HG03064 (cell line): ENCODE results near the gene CDH6.

Source experiments
- ATAC-seq: cut with Tn5 transposase; IDR thresholded peaks from one replicate; pipeline ENCODE4 v1.9.1; 2021; ENCODE audit warnings: low read depth; ENCODE audit not compliant: unreplicated experiment

The CDH6 gene

DNA sequence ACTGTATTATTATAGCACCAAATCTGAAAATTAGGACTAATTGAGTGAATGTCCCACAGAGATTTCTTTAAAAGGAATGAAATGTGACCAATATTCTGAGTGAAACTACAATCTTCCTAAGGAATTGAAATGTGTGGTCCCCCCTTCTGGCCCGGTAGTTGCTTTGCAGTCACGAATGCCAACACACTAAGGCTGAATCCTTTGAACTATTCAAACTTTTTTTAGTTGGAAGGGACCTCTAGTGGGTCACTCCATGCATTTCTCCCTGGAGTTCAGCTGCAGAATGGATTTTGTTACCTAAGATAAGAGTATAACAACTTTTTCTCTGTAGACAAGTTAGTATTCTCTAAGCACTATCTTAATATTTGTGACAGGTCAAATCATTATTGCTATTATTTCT is 2.8 kb downstream of the CDH6 start:
- no peak for ATAC-seq

DNA sequence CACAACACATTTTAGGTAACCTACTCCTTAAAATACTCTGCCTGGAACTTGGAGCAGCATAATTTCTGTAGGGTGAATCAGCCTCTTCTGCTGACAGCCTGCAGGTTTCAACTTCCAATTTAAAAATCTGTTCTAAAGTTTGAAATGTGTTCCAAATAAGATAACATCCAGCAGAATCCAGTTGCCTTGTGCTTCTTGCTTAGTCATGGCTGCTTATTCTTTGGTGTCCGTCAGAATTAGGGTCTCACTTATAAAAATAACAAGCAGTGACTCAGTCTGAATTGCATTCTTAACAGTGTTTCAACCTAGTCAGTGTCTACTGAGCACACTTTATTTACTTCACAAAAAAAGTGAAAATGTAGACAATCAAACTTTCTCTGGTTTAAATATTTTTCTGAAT is 3.7 kb downstream of the CDH6 start:
- ATAC-seq: no peak

DNA sequence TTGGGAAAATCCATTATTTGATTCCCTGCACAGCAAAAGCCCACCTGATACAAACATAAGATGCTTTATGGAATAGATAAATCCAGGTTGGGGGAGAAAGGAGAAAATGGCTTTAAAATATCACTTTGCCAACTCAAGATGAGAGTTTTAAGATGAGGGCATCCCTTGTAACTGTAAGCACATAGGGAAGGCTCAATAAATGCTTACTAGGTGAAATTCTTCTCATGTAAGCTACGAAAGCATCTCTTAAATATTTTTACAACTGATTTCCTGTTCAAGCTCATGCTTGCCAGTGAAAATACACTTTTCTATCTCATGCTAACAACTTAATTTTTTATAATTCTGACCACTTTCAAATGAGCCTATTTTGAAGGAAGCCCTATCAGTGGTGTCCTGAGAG is 11.5 kb downstream of the CDH6 start:
- ATAC-seq: no peak

DNA sequence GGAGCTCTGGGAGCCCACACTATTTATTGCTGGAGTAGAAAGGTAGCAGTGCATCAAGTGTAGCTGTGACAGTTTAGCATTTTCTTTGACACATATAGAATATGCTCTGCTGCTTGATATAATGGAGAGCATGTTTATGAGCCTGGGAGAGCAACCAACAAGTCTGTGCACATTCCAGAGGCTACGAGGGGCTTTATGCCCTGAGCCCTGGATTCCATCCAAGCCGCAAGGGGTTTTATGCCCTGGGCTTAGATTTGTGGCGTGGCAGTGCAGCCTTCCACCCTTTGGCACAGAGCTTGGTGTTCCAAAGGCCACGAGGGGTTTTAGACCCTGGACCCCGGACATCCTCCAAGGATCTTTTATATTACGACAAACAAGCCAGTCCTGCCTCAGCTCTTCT is 14.6 kb downstream of the CDH6 start:
- ATAC-seq: no peak

DNA sequence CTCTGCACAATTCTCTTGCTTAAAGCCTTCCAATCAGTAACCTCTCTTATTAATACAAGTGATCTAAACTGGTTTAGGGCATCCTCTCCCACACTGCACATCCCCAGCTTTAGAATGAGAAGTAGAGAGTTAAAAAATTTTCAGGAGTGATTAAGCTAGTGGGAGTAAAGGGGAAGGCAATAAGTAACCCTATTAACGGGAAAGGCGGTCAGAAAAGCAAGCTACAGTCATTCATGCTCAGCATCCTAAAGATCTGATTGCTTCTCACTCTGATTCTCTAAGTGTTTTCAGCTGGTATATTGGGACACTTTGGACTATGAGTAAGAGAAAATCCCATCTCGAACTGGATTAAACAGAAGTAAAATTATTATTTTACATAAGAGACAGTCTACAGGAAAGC is 15.8 kb downstream of the CDH6 start:
- no peak for ATAC-seq

DNA sequence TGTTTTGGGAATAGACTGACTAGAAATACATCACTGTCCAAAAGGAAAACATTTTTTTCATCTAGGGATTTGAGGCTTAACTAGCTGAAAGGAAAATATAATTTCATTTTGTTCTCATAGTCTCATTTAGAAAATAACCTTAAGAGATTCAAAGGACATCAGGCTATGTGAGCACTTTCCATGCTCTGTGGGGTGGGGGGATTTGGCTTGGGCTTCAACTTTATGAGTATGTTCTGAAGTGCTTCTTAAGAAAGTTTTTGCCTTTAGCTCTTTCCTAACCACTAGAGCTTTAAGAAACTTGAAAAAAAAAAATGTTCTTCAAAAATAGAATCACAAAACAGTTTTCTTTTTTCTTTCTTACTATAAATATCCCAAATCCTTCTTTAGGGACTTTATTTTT is 17.6 kb downstream of the CDH6 start:
- no peak for ATAC-seq

DNA sequence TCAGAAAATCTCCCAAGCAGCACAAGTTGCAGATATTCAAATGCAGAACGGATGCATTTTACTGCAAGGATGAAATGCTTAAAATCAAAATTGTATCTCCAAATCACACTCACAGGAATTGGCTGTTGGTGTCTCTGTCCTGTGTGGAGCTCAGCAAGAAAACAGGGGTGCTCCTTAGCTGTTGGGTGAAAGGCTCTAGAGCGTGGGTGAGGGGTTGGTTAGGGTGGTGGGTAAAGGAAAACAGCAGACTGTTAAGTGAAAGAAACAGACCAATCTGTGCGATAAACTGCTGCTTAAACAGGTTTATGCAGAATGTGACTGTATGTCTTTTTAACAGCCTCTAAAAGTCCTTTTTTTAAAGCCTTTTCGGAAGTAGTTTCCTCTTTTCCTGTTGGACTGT is 19.8 kb downstream of the CDH6 start:
- no peak for ATAC-seq

DNA sequence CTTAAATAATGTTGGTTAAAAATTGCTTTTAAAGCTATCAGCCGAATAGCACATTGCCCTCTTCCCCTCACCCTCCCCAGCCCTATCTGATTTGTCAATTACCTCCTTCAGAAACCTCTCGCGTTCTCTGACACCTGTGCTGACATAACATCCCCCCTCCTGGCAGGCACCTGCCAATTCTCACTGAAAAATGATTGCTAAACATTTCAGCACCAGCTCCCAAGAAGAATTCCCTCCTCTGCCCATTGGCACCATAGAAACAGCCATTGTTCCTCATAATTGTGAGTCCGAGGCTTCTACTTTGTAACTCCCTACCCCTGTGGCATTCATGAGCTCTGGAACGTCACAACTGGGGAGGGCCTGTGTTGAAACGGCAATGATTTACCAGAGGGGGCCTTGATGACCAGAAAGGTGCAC is 20.2 kb downstream of the CDH6 start:
- no peak for ATAC-seq

DNA sequence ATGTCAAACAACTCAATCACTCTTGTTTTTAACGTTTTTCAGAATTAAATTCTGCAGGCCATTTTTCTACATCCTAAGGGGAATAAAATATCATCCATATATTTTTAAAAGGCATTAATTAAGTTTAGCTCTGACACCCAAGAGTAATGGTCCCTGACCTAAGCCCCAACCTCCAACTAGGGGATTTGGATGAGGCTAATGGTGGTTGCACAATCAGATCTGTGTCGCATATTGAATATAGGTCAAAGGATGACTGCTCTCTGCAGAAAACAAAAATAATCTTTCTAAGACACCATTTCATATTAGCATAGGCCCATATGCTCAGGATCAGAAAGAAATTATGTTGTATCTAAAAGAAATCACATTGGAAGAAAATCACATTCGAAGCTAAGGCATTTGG is 20.7 kb downstream of the CDH6 start:
- no peak for ATAC-seq

DNA sequence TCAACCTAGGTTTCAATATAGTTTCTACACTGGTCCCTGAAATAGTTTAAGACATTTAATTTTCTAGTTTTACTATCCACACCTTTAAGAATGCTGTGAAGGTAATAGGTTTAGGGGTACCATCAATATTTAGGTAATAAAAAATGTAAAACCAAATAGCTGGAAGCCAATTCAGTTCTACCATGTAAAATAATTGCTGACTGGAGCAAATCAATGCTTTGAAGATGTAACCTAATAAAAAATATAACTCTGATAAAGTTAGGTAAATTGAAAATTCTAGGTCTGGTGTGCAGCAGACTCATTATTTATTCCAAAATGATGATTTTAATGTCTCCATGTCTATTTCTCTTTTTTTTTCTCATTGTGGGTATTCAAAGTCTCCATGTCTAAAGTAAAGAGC is 21.8 kb downstream of the CDH6 start:
- no peak for ATAC-seq

DNA sequence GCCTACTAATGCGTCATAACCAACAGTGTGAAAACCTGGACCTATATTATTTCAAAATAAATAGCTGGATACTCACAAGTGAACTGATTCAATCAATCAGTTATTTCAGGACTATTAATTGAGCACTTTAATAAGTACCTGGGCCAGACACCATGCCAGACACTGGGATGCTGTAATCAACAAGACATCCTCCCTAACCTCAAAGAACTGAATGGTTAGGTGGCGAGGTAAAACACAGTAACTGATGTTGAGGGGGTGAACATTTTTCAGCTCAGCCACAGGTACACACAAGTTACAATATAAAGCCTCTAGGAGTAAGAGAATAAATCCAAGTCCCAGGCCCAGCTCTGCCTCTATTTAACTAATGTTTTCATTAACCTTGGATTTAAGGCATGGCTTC is 24.0 kb downstream of the CDH6 start:
- no peak for ATAC-seq

DNA sequence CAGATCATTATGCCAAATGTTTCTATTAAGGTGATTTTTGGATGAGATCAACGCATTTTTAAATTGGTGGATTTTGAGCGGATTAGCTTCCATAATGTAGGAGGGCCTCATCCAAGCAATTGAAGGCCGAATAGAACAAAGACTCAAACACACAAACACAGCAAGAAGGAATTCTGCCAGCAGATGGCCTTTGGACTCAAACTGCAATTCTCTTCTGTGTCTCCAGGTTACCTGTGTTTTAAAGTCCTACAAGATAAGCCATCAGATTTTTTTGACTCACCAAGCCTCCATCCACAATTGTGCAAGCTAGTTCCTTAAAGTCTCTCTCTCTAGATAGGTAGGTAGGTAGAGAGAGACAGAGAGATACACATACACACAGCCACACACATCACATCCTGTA is 25.5 kb downstream of the CDH6 start:
- no peak for ATAC-seq

DNA sequence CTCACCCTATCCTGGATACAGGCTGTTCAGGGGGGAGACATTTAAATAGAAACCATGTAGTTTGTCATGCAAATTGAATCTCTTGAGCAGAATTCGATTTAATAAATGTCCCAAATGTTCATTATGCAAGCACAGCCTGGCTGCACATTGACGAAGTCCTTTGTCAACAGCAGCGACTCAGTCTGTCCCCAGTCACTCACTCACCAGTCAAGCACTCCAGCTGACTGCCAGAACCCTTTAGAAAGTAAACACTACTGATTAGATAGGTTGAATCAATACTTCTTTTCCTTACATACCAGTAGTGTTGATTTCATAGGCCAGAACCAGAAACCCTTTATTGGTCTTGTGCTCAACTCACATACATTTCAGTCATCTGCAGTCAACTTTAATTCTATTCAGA is 27.5 kb downstream of the CDH6 start:
- ATAC-seq: no peak

DNA sequence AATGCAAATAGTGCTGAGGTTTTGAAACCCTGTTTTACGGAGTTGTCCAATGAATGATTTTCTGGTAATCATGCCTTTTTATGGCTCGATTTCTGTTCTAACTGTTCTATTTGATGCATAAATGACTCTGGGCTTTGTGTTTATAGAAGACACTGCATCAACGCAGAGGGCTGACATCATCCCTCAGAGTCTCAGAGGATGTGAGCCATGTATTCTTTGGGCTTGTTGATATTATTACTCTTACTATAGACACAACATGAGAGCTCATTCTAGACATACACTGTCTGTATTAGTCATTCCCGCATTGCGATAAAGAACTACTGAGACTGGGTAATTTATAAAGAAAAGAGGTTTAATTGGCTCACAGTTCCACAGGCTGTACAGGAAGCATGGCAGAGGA is 31.6 kb downstream of the CDH6 start:
- no peak for ATAC-seq

DNA sequence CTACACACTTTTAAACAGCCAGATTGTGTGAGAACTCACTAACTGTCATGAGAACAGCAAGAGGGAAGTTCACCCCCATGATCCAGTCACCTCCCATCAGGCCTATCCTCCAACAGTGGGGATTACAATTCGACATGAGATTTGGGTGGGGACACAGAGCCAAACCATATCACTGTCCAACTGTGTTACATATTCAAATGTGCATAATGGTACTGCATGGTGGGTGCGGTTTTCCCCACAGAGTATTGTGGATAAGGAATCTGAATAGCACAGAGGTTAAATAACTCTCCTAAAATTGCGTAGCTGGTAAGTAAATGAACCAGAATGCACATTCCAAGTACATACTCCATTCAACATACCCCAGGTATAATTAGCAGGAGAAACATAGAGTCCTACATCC is 32.1 kb downstream of the CDH6 start:
- ATAC-seq: no peak

DNA sequence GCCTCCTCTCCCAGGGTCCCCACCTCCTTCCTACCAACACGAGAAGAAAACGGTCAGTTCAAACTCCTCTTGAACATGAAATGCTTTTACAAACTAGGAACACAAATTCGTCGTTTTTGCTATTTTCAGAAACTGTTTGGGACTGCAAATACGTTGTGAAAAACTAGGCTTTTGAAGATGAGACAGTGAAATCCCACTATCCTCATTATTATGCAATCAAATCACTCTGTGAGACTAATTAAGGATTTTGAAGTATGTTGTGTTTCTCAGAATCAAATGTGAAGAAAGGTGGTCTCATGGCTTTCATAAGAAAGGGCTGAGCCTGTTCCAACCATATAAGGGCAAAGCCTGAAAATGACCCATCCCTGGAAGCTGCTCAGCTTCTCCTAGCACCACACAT is 33.2 kb downstream of the CDH6 start:
- ATAC-seq: no peak

DNA sequence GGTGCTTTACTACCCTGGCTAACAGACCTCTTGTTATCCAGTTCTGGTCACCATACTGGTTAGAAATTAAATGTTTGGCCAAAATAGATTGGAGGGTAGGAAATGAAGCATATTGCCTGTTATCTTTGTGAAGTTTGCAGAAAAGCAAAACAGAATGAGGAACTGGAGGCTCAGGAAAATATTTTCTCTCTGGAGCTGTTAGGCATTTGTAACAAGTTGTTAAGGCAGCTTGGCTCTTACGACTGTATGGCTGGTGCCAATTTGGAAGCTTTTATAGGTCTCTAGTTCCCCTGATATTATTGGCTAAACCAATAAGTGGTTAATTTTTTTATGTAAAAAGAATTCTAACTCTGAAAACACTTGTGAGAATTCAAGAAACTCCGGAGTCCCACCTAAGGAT is 35.8 kb downstream of the CDH6 start:
- ATAC-seq: no peak

DNA sequence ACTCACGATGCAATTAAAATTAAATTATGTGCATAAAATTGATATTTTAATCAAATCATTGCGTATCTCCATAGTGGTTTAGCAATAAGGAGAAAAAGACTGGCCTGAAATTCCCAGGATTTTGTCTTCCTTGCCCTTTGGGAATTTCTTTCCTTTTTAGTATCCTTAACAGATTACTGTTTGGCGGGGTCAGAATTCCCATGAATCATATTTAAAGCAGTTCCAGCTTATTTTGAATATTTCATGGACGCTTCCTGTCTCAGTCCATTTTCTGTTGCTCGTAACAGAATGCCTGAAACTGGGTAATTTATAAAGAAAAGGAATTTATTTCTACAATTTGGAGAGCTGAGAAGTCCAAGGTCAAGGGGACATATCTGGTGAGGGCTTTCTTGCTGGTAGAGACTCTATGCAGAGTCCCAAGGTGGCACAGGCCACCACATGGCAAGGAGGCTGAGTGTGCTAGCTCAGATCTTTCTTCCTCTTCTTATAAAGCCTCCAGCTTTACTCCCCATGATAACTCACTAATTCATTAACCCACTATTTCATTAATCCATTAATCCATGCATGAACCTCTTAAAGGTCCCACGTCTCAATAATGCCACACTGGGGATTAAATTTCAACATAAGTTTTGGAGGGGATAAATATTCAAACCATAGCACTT is 37.8 kb downstream of the CDH6 start:
- no peak for ATAC-seq

DNA sequence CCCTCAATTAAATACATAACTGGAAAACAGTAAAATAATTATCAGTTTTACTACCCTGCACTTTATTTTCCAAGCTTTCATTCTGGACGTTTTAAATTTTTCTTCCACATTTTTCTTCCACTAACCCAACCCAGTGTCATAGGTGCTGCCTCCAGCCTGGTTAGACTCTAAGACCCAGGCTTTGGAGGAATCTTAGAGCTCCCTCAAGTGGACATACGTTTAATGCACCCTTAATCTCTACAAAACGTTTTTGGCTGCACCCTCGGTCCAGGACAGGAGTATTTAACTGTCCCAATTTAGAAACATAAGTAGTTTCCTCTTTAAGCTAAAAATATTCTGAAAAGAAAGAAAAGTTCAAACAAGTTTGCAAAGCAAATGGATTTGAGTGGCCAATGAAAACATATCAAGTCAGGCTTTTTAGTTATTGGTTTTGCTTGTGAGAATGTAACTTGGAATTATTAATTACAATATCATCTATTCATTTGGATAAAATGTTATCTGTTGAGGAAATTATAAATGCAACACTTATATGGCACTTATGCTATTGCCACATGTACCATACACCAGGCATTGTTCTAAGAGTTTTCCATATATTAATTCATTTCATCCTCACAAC is 38.9 kb downstream of the CDH6 start:
- ATAC-seq: peak; percentile 73

DNA sequence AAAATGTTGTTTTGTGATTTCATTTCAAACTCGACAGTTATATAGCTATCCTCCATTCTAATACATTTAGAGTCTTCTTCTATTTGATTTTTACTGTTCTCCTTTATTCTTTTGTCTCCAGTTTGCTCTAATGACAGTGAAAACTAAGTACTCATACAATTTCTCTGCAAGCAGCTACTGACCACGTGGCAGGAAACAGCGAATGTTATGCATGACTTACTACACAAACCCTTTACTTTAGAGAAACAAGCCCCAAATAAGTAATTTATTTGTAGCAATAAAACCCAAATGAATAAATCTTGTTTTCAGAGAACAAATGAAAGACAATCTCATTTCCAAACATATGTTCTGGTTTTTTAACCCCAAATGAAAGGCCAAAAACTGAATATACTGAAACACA is 41.9 kb downstream of the CDH6 start:
- ATAC-seq: no peak

DNA sequence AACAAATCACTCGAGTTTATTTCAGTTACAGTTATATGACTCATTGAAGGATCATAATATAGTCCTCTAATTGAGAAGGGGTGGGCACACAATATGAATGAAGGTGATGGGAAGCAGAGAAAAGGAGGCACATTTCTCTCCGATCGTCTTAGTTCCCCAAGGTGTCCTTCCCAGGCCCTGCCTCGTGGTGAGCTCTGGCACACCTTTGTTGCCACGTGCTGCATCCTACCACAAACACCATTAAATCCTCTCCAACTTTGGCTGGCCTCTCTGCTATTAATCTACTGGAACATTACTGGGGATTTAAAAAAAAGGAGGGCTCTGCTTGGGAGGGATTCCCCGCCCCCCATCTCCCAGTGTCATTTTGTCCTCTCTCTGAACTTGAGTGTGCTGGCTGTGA is 42.9 kb downstream of the CDH6 start:
- ATAC-seq: no peak

DNA sequence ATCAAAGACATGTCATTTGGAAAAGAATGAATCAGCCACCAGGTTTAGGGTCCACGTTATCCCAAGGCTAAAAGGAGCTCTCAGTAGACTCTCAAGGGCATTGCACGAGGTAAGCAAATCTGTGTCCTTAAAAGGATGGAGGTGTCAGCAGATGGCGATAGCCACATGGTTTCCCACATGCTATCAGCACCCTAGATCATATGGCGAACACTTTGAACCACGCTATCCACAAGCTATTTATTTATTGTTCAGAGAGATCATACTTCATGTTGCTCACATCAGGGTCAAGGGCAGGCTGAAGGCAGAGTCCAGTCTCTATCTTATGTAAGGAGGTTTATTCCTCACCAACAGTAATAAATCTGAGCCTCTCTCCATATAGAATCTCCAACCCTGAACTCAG is 43.7 kb downstream of the CDH6 start:
- ATAC-seq: no peak

DNA sequence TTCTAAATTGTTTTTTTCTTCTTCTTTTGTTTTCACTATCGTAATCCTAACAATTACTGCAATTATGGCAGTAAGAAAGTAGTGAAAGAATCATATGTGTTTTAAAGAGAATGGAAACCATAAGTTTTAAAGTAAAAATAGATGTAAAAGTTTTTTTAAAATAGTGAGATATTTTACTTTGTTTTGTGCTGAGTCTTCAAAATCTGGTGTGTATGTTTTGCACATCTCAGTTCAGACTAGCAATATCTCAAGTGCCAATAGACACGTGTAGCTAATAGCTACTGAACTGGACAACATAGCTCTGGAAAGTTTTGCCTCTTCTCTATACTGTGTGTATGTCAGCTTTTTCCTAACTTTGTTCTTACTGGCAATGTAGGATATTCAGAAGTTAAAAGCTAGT is 45.0 kb downstream of the CDH6 start:
- ATAC-seq: no peak
